K562 (cell line): ENCODE results near the gene PPP2R3B. TPM values are rescaled to one million over a fixed set of nuclear protein-coding genes. Genes with fewer than 3 reads are reported as not detected.

Source experiments
- ATAC-seq: fragments of 200-7000 bp; cut with Tn5 transposase; 3 replicates; pipeline ENCODE4 v1.9.1; 2020; ENCODE audit warnings: moderate library complexity
- BruUV-seq: library from RNA; stranded (reverse); fragments of 400-500 nt; replicated peaks from 2 replicates; lab custom pipeline; 2021; lab: Mats Ljungman, UMichigan
- CTCF ChIA-PET: fragments of 300-600 bp; formaldehyde crosslinking; extraction: SDS; loops from one replicate; lab custom pipeline; 2021; ENCODE audit warnings: low intra/inter-chr PET ratio; lab: Yijun Ruan, JAX
- POLR2A ChIA-PET: fragments of 300-600, 350-650 bp; sonication (Branson Sonifier 250); formaldehyde crosslinking; extraction: SDS; loops from one replicate; lab custom pipeline; 2021; ENCODE audit warnings: antibody characterized with exemption, inconsistent platforms; lab: Yijun Ruan, JAX
- DNase-seq, 4 experiments: peaks; one replicate each; pipeline versions ENCODE4 v3.0.0 to v3.0.0-alpha.2; 2011 to 2018; ENCODE audit warnings: low spot score in 3 of 4, mixed read lengths in 3 of 4; ENCODE audit errors: extremely low read depth in 1 of 4
- FAIRE-seq: peaks from 2 replicates; lab custom pipeline; 2011; peaks lifted over from hg19 to GRCh38; lab: Jason Lieb, UNC
- H2AFZ ChIP-seq: 2 replicates; pipeline ENCODE4 v1.6.0; 2011; ENCODE audit warnings: low read depth, low read length, control low read depth, inconsistent platforms
- H3K27ac ChIP-seq: fragments of 200-600 bp; 3 replicates; pipeline ENCODE4 v1.8.0; 2011; ENCODE audit warnings: low read depth, mild to moderate bottlenecking, control low read depth, inconsistent platforms, low read length, moderate library complexity, mixed read lengths; ENCODE audit errors: extremely low read depth
- H3K27me3 ChIP-seq, 2 experiments: fragments of 300-600 bp in 1 of 2; 2 replicates in 1 of 2; 3 replicates in 1 of 2; pipeline versions ENCODE4 v1.6.0 to v1.8.0; 2011; ENCODE audit warnings: inconsistent platforms in 2 of 2, low read length in 2 of 2, mild to moderate bottlenecking in 1 of 2, mixed read lengths in 1 of 2, moderate library complexity in 1 of 2; ENCODE audit not compliant: control insufficient read depth in 2 of 2, insufficient read depth in 2 of 2
- H3K36me3 ChIP-seq: fragments of 300-600 bp; 3 replicates; pipeline ENCODE4 v1.8.0; 2011; ENCODE audit warnings: mild to moderate bottlenecking, low read length, inconsistent platforms; ENCODE audit not compliant: control insufficient read depth, insufficient read depth
- H3K4me1 ChIP-seq, 2 experiments: fragments of 200-600 bp in 1 of 2; replicated peaks in 1 of 2; 2 replicates in 1 of 2; 3 replicates in 1 of 2; pipeline versions ENCODE4 v1.5.1 to v1.8.0; 2011; ENCODE audit warnings: inconsistent platforms in 2 of 2, low read length in 2 of 2, mild to moderate bottlenecking in 1 of 2, mixed read lengths in 1 of 2, moderate library complexity in 1 of 2; ENCODE audit not compliant: control insufficient read depth in 2 of 2, insufficient read depth in 2 of 2
- H3K4me2 ChIP-seq: 2 replicates; pipeline ENCODE4 v1.6.1; 2011; ENCODE audit warnings: low read length, control low read depth, inconsistent platforms, mixed read lengths; ENCODE audit not compliant: insufficient read depth
- H3K4me3 ChIP-seq: fragments of 200-600 bp; sonication (generic), shearing (Covaris generic); 2 replicates; pipeline ENCODE4 v1.5.1; 2016; ENCODE audit warnings: control low read depth, inconsistent platforms
- H3K79me2 ChIP-seq: fragments of 200-600 bp; 3 replicates; pipeline ENCODE4 v1.8.0; 2011; ENCODE audit warnings: low read length, inconsistent platforms; ENCODE audit not compliant: control insufficient read depth, insufficient read depth
- H3K9ac ChIP-seq, 2 experiments: 2 replicates each; pipeline versions ENCODE4 v1.6.0 to v1.6.1; 2011; ENCODE audit warnings: low read depth in 2 of 2, low read length in 2 of 2, control low read depth in 1 of 2, inconsistent platforms in 1 of 2, mild to moderate bottlenecking in 1 of 2, mixed read lengths in 1 of 2; ENCODE audit not compliant: insufficient read depth in 1 of 2
- H3K9me1 ChIP-seq: one replicate; pipeline ENCODE4 v1.6.0; 2011; ENCODE audit warnings: inconsistent platforms, mild to moderate bottlenecking, low read length, moderate library complexity; ENCODE audit not compliant: control insufficient read depth, insufficient read depth
- H3K9me3 ChIP-seq: replicated peaks from 2 replicates; pipeline ENCODE4 v1.5.1; 2011; ENCODE audit warnings: low read depth, low read length, inconsistent platforms; ENCODE audit not compliant: control insufficient read depth, insufficient read depth
- H4K20me1 ChIP-seq: replicated peaks from 2 replicates; pipeline ENCODE4 v1.6.1; 2011; ENCODE audit warnings: low read length, inconsistent platforms, mixed read lengths; ENCODE audit not compliant: control insufficient read depth, insufficient read depth
- ELF1 ChIP-seq: fragments of 200-800 bp; sonication (Bioruptor generic); IDR thresholded peaks from 2 replicates; pipeline ENCODE4 v1.6.1; 2016; ENCODE audit warnings: missing genetic modification characterization, missing compliant biosample characterization
- HMG20B ChIP-seq: fragments of 250-450 bp; sonication (Bioruptor Pico); IDR thresholded peaks from 2 replicates; pipeline ENCODE4 v1.5.0; 2021; ENCODE audit warnings: mild to moderate bottlenecking
- LARP7 ChIP-seq: fragments of 450-650 bp; IDR thresholded peaks from 2 replicates; pipeline ENCODE4 v1.6.1; 2016
- NCOA1 ChIP-seq: fragments of 450-650 bp; IDR thresholded peaks from 2 replicates; pipeline ENCODE4 v1.6.1; 2016; ENCODE audit warnings: low read depth
- PKNOX1 ChIP-seq: fragments of 450-650 bp; IDR thresholded peaks from 2 replicates; pipeline ENCODE4 v1.6.1; 2016
- SUPT5H ChIP-seq: fragments of 450-650 bp; IDR thresholded peaks from 2 replicates; pipeline ENCODE4 v1.6.1; 2016
- TFAP4 ChIP-seq: sonication (generic); formaldehyde crosslinking; IDR thresholded peaks from 2 replicates; pipeline ENCODE4 v1.8.0; 2022; ENCODE audit warnings: missing genetic modification reagents, mild to moderate bottlenecking, moderate library complexity, borderline replicate concordance
- ZNF121 ChIP-seq: sonication (generic); formaldehyde crosslinking; conservative IDR thresholded peaks from 2 replicates; pipeline ENCODE4 v1.8.0; 2022; ENCODE audit warnings: missing genetic modification reagents
- ZNF165 ChIP-seq: fragments of 250-450 bp; sonication (Bioruptor Pico); IDR thresholded peaks from 2 replicates; pipeline ENCODE4 v1.4.0; 2020; ENCODE audit warnings: borderline replicate concordance
- WGBS: fragments of 100-300 bp; shearing (Covaris generic); methylation state at CpG from one replicate; pipeline ENCODE4 v1.1.6; 2016; ENCODE audit warnings: low coverage, mixed read lengths; ENCODE audit not compliant: insufficient coverage; ENCODE audit errors: missing lambda C conversion rate; 5-methylcytosine and 5-hydroxymethylcytosine counted together
- in situ Hi-C: fragments of 300-500 bp; cut with MboI; formaldehyde crosslinking; loops from 4 replicates; pipeline ENCODE4 v1.15.0; 2018; ENCODE audit warnings: inconsistent platforms, mixed read lengths
- intact Hi-C: fragments of 100-400 bp; cut with micrococcal nuclease; formaldehyde crosslinking; loops from 2 replicates; pipeline ENCODE4 v1.14.2; 2022
- polyA plus RNA-seq, 8 experiments: library from polyadenylated mRNA; depleted of rRNA in 4 of 8; stranded (reverse) in 5 of 8; unstranded in 3 of 8; fragments of >200 nt; fragmentation: Nextera tagmentation in 2 of 8; fragmentation: Illumina TruSeq in 1 of 8; extraction: Ambion mirVana in 2 of 8; extraction: Trizol in 1 of 8; gene quantifications; 2 replicates each; pipeline versions ENCODE4 v1.2.1 to v1.2.3, GENCODE V29; 2011 to 2014; ENCODE audit warnings: inconsistent platforms in 1 of 8, missing spikeins in 1 of 8
- total RNA-seq, 7 experiments: library from RNA; depleted of rRNA in 6 of 7; stranded (reverse); fragments of >200 nt in 6 of 7; fragmentation: Illumina TruSeq in 2 of 7; extraction: Trizol in 2 of 7; gene quantifications; 2 replicates each; pipeline versions ENCODE4 v1.2.1 to v1.2.3, GENCODE V29; 2011 to 2021; ENCODE audit warnings: low replicate concordance in 1 of 7
- TF ChIP-seq, protein P1 (sequence below), 3 experiments: IDR thresholded peaks in 2 of 3; conservative IDR thresholded peaks in 1 of 3; 2 replicates each; pipeline ENCODE4 v1.5.1; 2011 to 2012; ENCODE audit warnings: low read length in 3 of 3, mild to moderate bottlenecking in 3 of 3, control low read depth in 2 of 3, improper control_type of control experiment in 1 of 3, inconsistent platforms in 1 of 3, low read depth in 1 of 3, mixed read lengths in 1 of 3, moderate library complexity in 1 of 3; ENCODE audit not compliant: insufficient read depth in 2 of 3
- TF ChIP-seq, protein P2 (sequence below): sonication (generic); formaldehyde crosslinking; IDR thresholded peaks from 2 replicates; pipeline ENCODE4 v1.8.0; 2022; ENCODE audit warnings: mild to moderate bottlenecking, missing genetic modification reagents

PPP2R3B gene
- total and polyA plus RNA-seq, 9 of the 15 experiments (the other 6 are each of a cell fraction or from before 2014, with no cell fraction given), result 0.04 to 18.2 (median 8.2) TPM; not detected in 1

GRCh38 chrX:372856-373640 is 13.7 kb downstream of the PPP2R3B start:
- Histone ChIP-seq H3K9me3 (no peaks in the 10 kb centered on the region), H3K9me1 (no peaks in the 10 kb centered on the region), H3K4me3 (no peak overlapping the region), H2AFZ (no peak overlapping the region), H3K9ac (no peak overlapping the region), H3K36me3 (no peaks in the 10 kb centered on the region), H3K4me2 (no peak overlapping the region), H3K4me1 (peaks cover 3 to 41% of the 10 kb centered on the region in 2 experiments; a peak in 4 of 5 replicates), H3K27ac (no peak overlapping the region), H3K27me3 (no peaks in the 10 kb centered on the region), H3K79me2 (no peaks in the 10 kb centered on the region; the same call in 2 of the 3 replicates), H4K20me1 (no peaks in the 10 kb centered on the region)
- DNase-seq (no peak), FAIRE-seq (no peak), ATAC-seq (no peak)
- CTCF ChIA-PET, result no interaction called here
- POLR2A ChIA-PET, result no interaction called here
- WGBS, result 91% methylated on average over 12 of the region's 63 CpGs
- no TSS peak for BruUV-seq
- intact Hi-C loops (no loop called here), in situ Hi-C loops (no loop called here)
- TF ChIP-seq PKNOX1 (no peak), NCOA1 (no peak), ELF1 (no peak), HMG20B (CRISPR knock-in tag) (no peak), TFAP4 (CRISPR knock-in tag) (no peak), LARP7 (no peak), SUPT5H (no peak), ZNF121 (CRISPR knock-in tag) (no peak), ZNF165 (CRISPR knock-in tag) (no peak)
- TF ChIP-seq, protein P1, sequence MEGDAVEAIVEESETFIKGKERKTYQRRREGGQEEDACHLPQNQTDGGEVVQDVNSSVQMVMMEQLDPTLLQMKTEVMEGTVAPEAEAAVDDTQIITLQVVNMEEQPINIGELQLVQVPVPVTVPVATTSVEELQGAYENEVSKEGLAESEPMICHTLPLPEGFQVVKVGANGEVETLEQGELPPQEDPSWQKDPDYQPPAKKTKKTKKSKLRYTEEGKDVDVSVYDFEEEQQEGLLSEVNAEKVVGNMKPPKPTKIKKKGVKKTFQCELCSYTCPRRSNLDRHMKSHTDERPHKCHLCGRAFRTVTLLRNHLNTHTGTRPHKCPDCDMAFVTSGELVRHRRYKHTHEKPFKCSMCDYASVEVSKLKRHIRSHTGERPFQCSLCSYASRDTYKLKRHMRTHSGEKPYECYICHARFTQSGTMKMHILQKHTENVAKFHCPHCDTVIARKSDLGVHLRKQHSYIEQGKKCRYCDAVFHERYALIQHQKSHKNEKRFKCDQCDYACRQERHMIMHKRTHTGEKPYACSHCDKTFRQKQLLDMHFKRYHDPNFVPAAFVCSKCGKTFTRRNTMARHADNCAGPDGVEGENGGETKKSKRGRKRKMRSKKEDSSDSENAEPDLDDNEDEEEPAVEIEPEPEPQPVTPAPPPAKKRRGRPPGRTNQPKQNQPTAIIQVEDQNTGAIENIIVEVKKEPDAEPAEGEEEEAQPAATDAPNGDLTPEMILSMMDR (IDR thresholded peaks at IDR 0.05 in 2 of 3, conservative IDR thresholded peaks at IDR 0.05 in 1 of 3; ENCODE audit: insufficient read depth in 2 of 3, low read depth in 1 of 3, low read length in 3 of 3), result no peak
- TF ChIP-seq, protein P2, sequence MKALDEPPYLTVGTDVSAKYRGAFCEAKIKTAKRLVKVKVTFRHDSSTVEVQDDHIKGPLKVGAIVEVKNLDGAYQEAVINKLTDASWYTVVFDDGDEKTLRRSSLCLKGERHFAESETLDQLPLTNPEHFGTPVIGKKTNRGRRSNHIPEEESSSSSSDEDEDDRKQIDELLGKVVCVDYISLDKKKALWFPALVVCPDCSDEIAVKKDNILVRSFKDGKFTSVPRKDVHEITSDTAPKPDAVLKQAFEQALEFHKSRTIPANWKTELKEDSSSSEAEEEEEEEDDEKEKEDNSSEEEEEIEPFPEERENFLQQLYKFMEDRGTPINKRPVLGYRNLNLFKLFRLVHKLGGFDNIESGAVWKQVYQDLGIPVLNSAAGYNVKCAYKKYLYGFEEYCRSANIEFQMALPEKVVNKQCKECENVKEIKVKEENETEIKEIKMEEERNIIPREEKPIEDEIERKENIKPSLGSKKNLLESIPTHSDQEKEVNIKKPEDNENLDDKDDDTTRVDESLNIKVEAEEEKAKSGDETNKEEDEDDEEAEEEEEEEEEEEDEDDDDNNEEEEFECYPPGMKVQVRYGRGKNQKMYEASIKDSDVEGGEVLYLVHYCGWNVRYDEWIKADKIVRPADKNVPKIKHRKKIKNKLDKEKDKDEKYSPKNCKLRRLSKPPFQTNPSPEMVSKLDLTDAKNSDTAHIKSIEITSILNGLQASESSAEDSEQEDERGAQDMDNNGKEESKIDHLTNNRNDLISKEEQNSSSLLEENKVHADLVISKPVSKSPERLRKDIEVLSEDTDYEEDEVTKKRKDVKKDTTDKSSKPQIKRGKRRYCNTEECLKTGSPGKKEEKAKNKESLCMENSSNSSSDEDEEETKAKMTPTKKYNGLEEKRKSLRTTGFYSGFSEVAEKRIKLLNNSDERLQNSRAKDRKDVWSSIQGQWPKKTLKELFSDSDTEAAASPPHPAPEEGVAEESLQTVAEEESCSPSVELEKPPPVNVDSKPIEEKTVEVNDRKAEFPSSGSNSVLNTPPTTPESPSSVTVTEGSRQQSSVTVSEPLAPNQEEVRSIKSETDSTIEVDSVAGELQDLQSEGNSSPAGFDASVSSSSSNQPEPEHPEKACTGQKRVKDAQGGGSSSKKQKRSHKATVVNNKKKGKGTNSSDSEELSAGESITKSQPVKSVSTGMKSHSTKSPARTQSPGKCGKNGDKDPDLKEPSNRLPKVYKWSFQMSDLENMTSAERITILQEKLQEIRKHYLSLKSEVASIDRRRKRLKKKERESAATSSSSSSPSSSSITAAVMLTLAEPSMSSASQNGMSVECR (CRISPR knock-in tag), result no peak
